Measurements from ENCODE around the gene SLC35F4. TPM values are rescaled to one million over a fixed set of nuclear protein-coding genes. Genes with fewer than 3 reads are reported as not detected.

The SLC35F4 gene
- total RNA-seq, 1 donor from 2014 or later, result not detected

DNA sequence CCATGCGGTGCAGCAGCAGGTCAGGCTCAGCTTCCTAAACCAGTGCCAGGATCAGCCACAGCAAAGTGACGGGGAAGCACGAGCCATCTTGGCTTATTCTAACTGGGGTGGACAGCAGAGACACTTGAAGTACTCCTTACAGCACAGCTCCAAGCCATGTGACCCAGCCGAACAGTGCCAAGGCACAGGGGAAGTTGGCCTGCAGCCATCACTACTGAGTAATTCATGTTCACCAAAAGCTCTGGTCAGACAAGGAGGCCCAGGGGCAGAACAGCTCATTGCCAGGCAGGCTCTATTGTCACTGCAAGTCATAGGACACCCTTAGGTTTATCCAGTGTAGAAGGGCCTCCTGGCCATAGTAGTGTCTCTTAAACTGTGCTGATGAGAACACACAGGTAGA is 23.4 kb upstream of the SLC35F4 start:
- Histone ChIP-seq H3K4me3 (ENCODE audit: low read depth, low read length) (no peak overlapping the region), H3K36me3 (ENCODE audit: control insufficient read depth, insufficient read depth, low read length) (no peaks in the 10 kb centered on the region), H3K27me3 (ENCODE audit: control insufficient read depth, insufficient read depth, low read length) (no peaks in the 10 kb centered on the region)
- peak; percentile 35 for DNase-seq (ENCODE audit: low read depth)
- TF ChIP-seq, protein P1, sequence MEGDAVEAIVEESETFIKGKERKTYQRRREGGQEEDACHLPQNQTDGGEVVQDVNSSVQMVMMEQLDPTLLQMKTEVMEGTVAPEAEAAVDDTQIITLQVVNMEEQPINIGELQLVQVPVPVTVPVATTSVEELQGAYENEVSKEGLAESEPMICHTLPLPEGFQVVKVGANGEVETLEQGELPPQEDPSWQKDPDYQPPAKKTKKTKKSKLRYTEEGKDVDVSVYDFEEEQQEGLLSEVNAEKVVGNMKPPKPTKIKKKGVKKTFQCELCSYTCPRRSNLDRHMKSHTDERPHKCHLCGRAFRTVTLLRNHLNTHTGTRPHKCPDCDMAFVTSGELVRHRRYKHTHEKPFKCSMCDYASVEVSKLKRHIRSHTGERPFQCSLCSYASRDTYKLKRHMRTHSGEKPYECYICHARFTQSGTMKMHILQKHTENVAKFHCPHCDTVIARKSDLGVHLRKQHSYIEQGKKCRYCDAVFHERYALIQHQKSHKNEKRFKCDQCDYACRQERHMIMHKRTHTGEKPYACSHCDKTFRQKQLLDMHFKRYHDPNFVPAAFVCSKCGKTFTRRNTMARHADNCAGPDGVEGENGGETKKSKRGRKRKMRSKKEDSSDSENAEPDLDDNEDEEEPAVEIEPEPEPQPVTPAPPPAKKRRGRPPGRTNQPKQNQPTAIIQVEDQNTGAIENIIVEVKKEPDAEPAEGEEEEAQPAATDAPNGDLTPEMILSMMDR (IDR thresholded peaks at IDR 0.05; ENCODE audit: insufficient read depth, low read length, poor library complexity, severe bottlenecking), result no peak

DNA sequence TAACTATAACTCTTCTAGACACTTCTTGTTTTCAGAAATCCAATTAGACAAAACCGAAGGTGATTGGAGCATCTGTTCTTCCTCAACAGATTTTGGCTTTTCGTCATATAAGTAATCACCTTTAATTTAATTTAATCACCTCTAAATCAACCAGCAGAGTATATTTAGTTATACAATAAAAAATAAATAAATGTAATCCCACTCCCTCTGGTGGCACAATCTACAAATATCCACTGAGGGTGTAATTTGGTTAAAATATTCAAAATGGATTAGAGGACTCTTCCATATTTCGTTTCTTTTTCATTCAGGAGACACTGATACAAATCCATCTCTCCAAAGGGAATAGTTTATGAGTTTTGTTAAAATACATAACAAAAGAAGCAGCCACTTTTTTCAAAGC is 18.3 kb upstream of the SLC35F4 start:
- DNase-seq (ENCODE audit: low read depth), result no peak
- no peak overlapping the region for H3K4me3 ChIP-seq (ENCODE audit: low read depth, low read length)
- no peaks in the 10 kb centered on the region for H3K27me3 ChIP-seq (ENCODE audit: control insufficient read depth, insufficient read depth, low read length)
- TF ChIP-seq, protein P1 (IDR thresholded peaks at IDR 0.05; ENCODE audit: insufficient read depth, low read length, poor library complexity, severe bottlenecking), result peak; percentile 29
- no peaks in the 10 kb centered on the region for H3K36me3 ChIP-seq (ENCODE audit: control insufficient read depth, insufficient read depth, low read length)

GRCh38 chr14:57883061-57883460 is 17.2 kb upstream of the SLC35F4 start:
- DNase-seq (ENCODE audit: low read depth), result no peak
- no peaks in the 10 kb centered on the region for H3K36me3 ChIP-seq (ENCODE audit: control insufficient read depth, insufficient read depth, low read length)
- no peaks in the 10 kb centered on the region for H3K27me3 ChIP-seq (ENCODE audit: control insufficient read depth, insufficient read depth, low read length)
- TF ChIP-seq, protein P1 (IDR thresholded peaks at IDR 0.05; ENCODE audit: insufficient read depth, low read length, poor library complexity, severe bottlenecking), result no peak
- H3K4me3 ChIP-seq (ENCODE audit: low read depth, low read length), result no peak overlapping the region

DNA sequence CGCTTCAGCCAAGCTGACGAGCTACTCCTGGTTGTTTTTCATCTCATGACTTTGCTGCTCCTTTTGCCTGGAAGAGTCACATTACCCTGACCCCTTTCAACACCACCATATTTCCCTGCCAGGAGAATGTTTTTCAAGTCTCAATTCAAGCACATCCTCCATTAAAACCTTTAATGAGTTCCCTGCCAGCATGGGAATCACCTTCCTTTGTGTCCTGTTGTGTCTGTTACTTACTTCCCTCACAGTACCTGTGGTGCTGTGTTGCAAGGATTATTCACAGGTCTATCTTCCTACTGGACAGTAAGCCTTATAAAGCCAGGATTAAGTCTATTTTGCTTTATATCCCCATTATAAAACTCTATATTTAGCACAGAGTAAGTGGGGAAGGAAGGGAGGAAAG is 13.6 kb upstream of the SLC35F4 start:
- Histone ChIP-seq H3K27me3 (ENCODE audit: control insufficient read depth, insufficient read depth, low read length) (no peaks in the 10 kb centered on the region), H3K4me3 (ENCODE audit: low read depth, low read length) (no peak overlapping the region), H3K36me3 (ENCODE audit: control insufficient read depth, insufficient read depth, low read length) (no peaks in the 10 kb centered on the region)
- DNase-seq (ENCODE audit: low read depth), result no peak
- TF ChIP-seq, protein P1 (IDR thresholded peaks at IDR 0.05; ENCODE audit: insufficient read depth, low read length, poor library complexity, severe bottlenecking), result no peak

DNA sequence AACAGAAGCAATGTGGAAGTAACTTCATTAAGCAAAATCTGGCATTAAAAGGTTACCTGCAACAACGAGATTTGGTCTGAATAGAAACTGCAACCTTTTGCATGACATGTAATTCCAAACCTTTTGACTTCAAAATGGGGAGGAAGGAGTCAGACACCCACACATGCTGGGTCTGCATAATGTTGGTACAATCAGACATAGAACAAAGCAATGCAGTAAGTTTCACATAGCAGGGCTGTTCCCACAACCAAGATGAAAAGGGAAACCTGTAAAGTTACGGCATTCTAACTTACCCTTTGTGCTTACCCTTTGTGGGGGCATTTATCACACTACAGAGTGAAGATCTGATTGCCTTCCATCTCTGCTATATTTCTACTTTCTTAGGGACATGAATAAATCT is 10.1 kb upstream of the SLC35F4 start:
- Histone ChIP-seq H3K4me3 (ENCODE audit: low read depth, low read length) (no peak overlapping the region), H3K27me3 (ENCODE audit: control insufficient read depth, insufficient read depth, low read length) (no peaks in the 10 kb centered on the region), H3K36me3 (ENCODE audit: control insufficient read depth, insufficient read depth, low read length) (no peaks in the 10 kb centered on the region)
- TF ChIP-seq, protein P1 (IDR thresholded peaks at IDR 0.05; ENCODE audit: insufficient read depth, low read length, poor library complexity, severe bottlenecking), result no peak
- DNase-seq (ENCODE audit: low read depth), result no peak

GRCh38 chr14:57875296-57875695 is 9.4 kb upstream of the SLC35F4 start:
- Histone ChIP-seq H3K36me3 (ENCODE audit: control insufficient read depth, insufficient read depth, low read length) (no peaks in the 10 kb centered on the region), H3K27me3 (ENCODE audit: control insufficient read depth, insufficient read depth, low read length) (no peaks in the 10 kb centered on the region)

More at GRCh38 chr14:57875296-57875695, 9.4 kb upstream of the SLC35F4 start:
- H3K4me3 ChIP-seq (ENCODE audit: low read depth, low read length), result no peak overlapping the region
- peak; percentile 12 for DNase-seq (ENCODE audit: low read depth)
- TF ChIP-seq, protein P1 (IDR thresholded peaks at IDR 0.05; ENCODE audit: insufficient read depth, low read length, poor library complexity, severe bottlenecking), result no peak

All from kidney epithelial cell (primary cell).